Measurements from ENCODE around the gene EPB41L1. TPM values are rescaled to one million over a fixed set of nuclear protein-coding genes. Genes with fewer than 3 reads are reported as not detected.

EPB41L1 gene
- total RNA-seq (37.0 TPM), polyA plus RNA-seq (32.1 TPM)

DNA sequence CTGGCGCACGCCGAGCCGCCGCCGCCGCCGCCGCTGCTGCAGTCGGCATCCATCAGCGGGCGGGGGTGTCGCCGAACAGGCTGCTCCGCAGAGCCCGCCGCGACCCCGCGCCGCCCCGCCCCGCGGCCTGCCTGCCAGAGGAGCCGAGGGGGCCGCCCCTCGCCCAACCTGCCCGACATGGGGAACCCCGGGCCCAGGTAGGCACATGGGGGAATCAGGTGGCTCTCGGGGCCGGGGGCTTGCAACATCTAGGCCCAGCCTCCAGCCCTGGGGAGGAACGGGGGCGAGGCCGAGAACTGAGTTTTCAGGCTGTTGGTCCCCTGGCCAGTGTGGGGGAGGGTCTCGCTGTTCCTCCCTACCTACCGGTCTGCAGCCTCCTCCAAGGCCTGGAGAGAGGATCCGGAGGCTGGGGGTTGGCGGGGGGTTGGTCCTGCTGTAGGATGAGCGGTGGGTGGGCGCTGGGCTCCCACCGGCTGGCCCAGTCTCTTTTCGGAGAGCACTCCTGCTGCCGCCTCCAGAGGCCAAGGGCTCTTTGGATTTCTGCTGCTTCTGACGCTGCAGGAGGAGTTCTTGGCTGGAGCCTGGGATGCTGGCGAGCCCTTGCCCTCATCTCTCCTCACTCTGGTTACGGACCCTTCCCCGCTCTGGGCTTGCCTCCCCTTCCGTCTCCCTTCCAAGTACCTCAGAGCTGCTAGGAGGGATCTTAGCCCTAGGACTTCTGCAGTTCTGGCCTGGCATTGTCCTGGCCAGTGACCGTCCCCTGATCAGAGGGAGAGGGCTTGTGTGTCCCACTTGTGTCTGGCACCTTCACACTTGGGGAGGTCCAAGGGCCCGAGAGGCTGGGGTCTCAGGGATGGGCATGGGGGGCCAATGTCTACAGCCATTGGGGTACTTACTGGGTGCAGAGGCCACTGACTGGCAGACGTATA, at the start of gene EPB41L1:
EPB41L1 (plus strand) TSS at position 41 of the 929 bp plus-strand sequence. CDS start 19,038 bp downstream, outside the sequence.
- DNase-seq (ENCODE audit: extremely low spot score): no peak
- Histone ChIP-seq H3K27ac (ENCODE audit: low read depth) (peak within 1 kb of the TSS; percentile 13), H3K36me3 (ENCODE audit: insufficient read depth) (no peaks in the 10 kb centered on the region), H3K4me3 (ENCODE audit: low read depth, low read length) (peak within 1 kb of the TSS; percentile 70), H3K4me1 (ENCODE audit: insufficient read depth) (no peaks in the 10 kb centered on the region)
- WGBS: 10% methylated on average over 51 of the region's 51 CpGs

DNA sequence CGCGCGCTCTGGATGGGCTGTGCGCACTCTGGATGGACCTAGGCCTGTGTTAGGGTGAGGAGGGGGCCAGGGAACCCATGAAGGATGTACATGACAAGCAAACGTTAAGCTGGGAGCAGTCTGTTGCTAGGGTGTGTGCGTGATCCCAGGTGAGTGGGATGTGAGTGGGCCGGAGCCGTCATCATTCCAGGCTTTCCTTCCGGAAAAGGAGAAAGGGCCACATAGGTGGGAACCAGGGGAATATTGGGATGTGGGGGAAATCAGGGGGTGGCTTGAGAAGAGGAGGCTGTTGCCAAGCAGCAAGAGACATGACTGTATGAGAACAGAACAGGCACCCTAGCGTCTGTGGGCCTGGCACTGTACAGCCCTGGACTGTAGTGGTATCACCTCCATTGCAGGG, 49.7 kb upstream of the EPB41L1 start:
- Histone ChIP-seq H3K4me3 (ENCODE audit: low read depth, low read length) (no peak overlapping the region), H3K36me3 (ENCODE audit: insufficient read depth) (no peaks in the 10 kb centered on the region), H3K27ac (ENCODE audit: low read depth) (no peak overlapping the region), H3K4me1 (ENCODE audit: insufficient read depth) (no peaks in the 10 kb centered on the region)
- 94% methylated on average over 10 of the region's 10 CpGs for WGBS
- DNase-seq (ENCODE audit: extremely low spot score): no peak

DNA sequence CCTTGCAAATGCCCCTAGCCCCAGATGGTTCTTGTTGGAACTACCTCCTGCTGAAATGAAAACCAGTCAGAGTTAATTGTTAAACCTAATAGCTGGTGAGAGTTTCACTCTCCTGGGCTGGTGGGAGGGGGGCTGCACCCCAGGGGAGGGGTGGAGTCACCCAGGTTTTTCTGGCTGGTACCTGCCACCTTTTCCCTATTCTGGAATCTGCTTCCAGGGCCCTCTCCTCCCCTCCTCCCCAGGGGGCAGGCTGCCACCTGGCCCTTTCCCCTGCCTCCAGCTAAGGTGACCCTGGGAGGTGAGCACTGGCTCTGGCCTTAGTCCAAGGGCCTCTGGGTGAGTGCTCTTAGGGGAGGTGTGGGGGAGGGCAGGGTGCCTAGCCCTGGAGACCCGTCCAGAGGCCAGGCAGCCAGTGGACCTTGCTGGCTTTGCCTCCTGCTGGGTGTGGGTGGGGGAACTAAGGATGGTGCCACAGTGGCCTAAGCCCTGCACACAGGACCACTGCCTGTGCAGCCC, 48.8 kb upstream of the EPB41L1 start:
- Histone ChIP-seq H3K36me3 (ENCODE audit: insufficient read depth) (no peaks in the 10 kb centered on the region), H3K4me1 (ENCODE audit: insufficient read depth) (no peaks in the 10 kb centered on the region), H3K27ac (ENCODE audit: low read depth) (no peak overlapping the region), H3K4me3 (ENCODE audit: low read depth, low read length) (no peak overlapping the region)
- DNase-seq (ENCODE audit: extremely low spot score): no peak
- WGBS: 75% methylated on average over 1 of the region's 1 CpG

GRCh38 chr20:36106606-36107005, 47.9 kb upstream of the EPB41L1 start:
- Histone ChIP-seq H3K4me3 (ENCODE audit: low read depth, low read length) (no peak overlapping the region), H3K4me1 (ENCODE audit: insufficient read depth) (no peaks in the 10 kb centered on the region), H3K36me3 (ENCODE audit: insufficient read depth) (no peaks in the 10 kb centered on the region), H3K27ac (ENCODE audit: low read depth) (no peak overlapping the region)
- no peak for DNase-seq (ENCODE audit: extremely low spot score)
- WGBS: 90% methylated on average over 5 of the region's 5 CpGs

DNA sequence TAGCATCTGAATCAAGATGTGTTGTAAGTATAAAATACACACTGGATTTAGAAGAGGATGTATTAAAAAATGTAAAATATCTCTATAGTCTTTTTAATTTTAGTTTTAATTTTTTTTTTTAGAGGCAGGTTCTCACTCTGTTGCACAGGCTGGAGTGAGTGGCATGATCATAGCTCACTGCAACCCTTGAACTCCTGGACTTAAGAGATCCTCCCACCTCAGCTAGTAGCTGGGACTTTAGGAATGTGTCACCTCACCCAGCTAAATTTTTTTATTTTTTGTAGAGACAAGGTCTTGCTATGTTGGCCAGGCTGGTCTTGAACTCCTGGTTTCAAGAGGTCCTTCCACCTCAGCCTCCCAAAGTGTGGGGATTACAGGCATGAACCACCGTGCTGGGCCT, 46.7 kb upstream of the EPB41L1 start:
- no peak for DNase-seq (ENCODE audit: extremely low spot score)
- Histone ChIP-seq H3K27ac (ENCODE audit: low read depth) (no peak overlapping the region), H3K36me3 (ENCODE audit: insufficient read depth) (no peaks in the 10 kb centered on the region), H3K4me3 (ENCODE audit: low read depth, low read length) (no peak overlapping the region), H3K4me1 (ENCODE audit: insufficient read depth) (no peaks in the 10 kb centered on the region)
- WGBS: 82% methylated on average over 1 of the region's 1 CpG

GRCh38 chr20:36109251-36109947, 45.1 kb upstream of the EPB41L1 start:
- Histone ChIP-seq H3K4me3 (ENCODE audit: low read depth, low read length) (no peak overlapping the region), H3K36me3 (ENCODE audit: insufficient read depth) (no peaks in the 10 kb centered on the region), H3K4me1 (ENCODE audit: insufficient read depth) (no peaks in the 10 kb centered on the region), H3K27ac (ENCODE audit: low read depth) (no peak overlapping the region)
- DNase-seq (ENCODE audit: extremely low spot score): no peak
- 89% methylated on average over 6 of the region's 6 CpGs for WGBS

GRCh38 chr20:36110994-36111393, 43.5 kb upstream of the EPB41L1 start:
- Histone ChIP-seq H3K27ac (ENCODE audit: low read depth) (peak overlapping the region; percentile 12), H3K36me3 (ENCODE audit: insufficient read depth) (no peaks in the 10 kb centered on the region), H3K4me1 (ENCODE audit: insufficient read depth) (no peaks in the 10 kb centered on the region), H3K4me3 (ENCODE audit: low read depth, low read length) (no peak overlapping the region)
- no peak for DNase-seq (ENCODE audit: extremely low spot score)

GRCh38 chr20:36112112-36112511, 42.4 kb upstream of the EPB41L1 start:
- H3K27ac ChIP-seq (ENCODE audit: low read depth): no peak overlapping the region
- 86% methylated on average over 6 of the region's 6 CpGs for WGBS

GRCh38 chr20:36113036-36113435, 41.5 kb upstream of the EPB41L1 start:
- no peaks in the 10 kb centered on the region for H3K4me1 ChIP-seq (ENCODE audit: insufficient read depth)
- no peaks in the 10 kb centered on the region for H3K36me3 ChIP-seq (ENCODE audit: insufficient read depth)
- H3K4me3 ChIP-seq (ENCODE audit: low read depth, low read length): no peak overlapping the region
- no peak overlapping the region for H3K27ac ChIP-seq (ENCODE audit: low read depth)
- DNase-seq (ENCODE audit: extremely low spot score): no peak
- 79% methylated on average over 5 of the region's 5 CpGs for WGBS

More at GRCh38 chr20:36112112-36112511, 42.4 kb upstream of the EPB41L1 start:
- H3K36me3 ChIP-seq (ENCODE audit: insufficient read depth): no peaks in the 10 kb centered on the region
- no peaks in the 10 kb centered on the region for H3K4me1 ChIP-seq (ENCODE audit: insufficient read depth)
- DNase-seq (ENCODE audit: extremely low spot score): peak; percentile 59
- H3K4me3 ChIP-seq (ENCODE audit: low read depth, low read length): no peak overlapping the region

DNA sequence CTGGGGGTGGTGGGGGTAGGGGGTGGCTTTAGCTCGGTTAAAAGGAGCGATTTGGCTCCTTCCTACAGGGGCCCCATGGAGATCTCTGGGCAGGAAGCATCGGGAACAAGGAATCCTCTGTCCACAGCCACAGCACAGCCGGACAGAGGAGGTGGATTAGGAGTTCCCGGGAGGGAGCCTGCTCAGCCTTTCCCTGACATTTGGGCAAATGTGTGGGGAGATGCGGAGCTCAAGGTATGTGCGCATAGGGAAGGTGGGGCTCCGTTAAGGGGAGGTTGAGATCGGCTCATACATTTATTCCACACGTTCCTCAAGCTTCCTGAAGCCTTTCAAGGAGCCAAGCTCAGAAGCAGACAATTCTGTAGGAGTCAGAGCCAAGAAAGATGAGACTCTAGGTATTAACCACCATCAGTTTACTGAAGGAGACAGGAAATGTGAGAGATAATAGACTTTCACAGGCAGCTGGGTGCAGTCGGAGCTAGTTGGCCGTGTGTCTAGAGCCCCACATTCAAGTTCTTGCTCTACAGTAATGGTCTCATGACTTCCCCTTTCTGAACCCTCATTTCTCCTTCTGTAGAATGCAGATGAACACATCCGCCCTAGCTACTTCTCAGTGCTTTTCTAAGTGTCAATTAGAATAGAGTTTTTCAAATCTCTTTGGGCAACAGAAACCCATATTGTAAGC, 40.8 kb upstream of the EPB41L1 start:
- DNase-seq (ENCODE audit: extremely low spot score): no peak
- Histone ChIP-seq H3K27ac (ENCODE audit: low read depth) (no peak overlapping the region), H3K4me3 (ENCODE audit: low read depth, low read length) (no peak overlapping the region), H3K36me3 (ENCODE audit: insufficient read depth) (no peaks in the 10 kb centered on the region), H3K4me1 (ENCODE audit: insufficient read depth) (no peaks in the 10 kb centered on the region)
- 29% methylated on average over 13 of the region's 13 CpGs for WGBS

- WGBS: 84% methylated on average over 3 of the region's 3 CpGs
- H3K4me1 ChIP-seq (ENCODE audit: insufficient read depth): no peaks in the 10 kb centered on the region
- H3K4me3 ChIP-seq (ENCODE audit: low read depth, low read length): no peak overlapping the region
- no peaks in the 10 kb centered on the region for H3K36me3 ChIP-seq (ENCODE audit: insufficient read depth)
- DNase-seq (ENCODE audit: extremely low spot score): no peak
- no peak overlapping the region for H3K27ac ChIP-seq (ENCODE audit: low read depth)
Measured at GRCh38 chr20:36114707-36115106, 39.8 kb upstream of the EPB41L1 start.

DNA sequence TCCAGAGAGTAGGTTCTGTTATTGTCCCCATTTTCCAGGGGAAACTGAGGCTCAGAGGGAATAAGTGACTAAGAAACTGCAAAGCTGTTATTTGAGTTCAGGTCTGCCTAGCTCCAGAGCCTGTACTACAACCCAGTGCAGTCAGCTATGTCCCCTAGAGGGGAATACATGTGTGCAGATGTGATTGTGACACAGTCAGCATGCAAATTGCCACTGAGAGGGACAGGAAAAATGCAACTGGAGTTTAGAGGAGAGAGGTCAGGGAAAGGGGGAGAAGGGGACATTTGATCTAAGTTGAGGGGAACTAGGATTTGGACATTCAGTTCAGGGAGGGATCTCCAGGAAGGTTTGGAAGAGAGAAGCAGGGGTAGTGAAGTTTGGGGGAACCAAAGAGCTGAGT, 38.6 kb upstream of the EPB41L1 start:
- no peaks in the 10 kb centered on the region for H3K36me3 ChIP-seq (ENCODE audit: insufficient read depth)
- H3K27ac ChIP-seq (ENCODE audit: low read depth): no peak overlapping the region
- H3K4me3 ChIP-seq (ENCODE audit: low read depth, low read length): no peak overlapping the region
- DNase-seq (ENCODE audit: extremely low spot score): no peak
- no peaks in the 10 kb centered on the region for H3K4me1 ChIP-seq (ENCODE audit: insufficient read depth)

GRCh38 chr20:36116807-36117441, 37.6 kb upstream of the EPB41L1 start:
- Histone ChIP-seq H3K4me3 (ENCODE audit: low read depth, low read length) (no peak overlapping the region), H3K36me3 (ENCODE audit: insufficient read depth) (no peaks in the 10 kb centered on the region), H3K4me1 (ENCODE audit: insufficient read depth) (no peaks in the 10 kb centered on the region), H3K27ac (ENCODE audit: low read depth) (no peak overlapping the region)
- DNase-seq (ENCODE audit: extremely low spot score): no peak
- WGBS: 63% methylated on average over 2 of the region's 2 CpGs
